OCI-LY1 (cell line): ENCODE data around the gene XRN2.

Source experiments
- EZH2 ChIP-seq: fragments of 200-600 bp; sonication (generic), shearing (Covaris generic); IDR thresholded peaks from 2 replicates; pipeline ENCODE4 v1.8.0; 2017; ENCODE audit warnings: borderline replicate concordance, mixed run types, mild to moderate bottlenecking, antibody characterized with exemption, low read length, moderate library complexity, mixed read lengths
- TF ChIP-seq, protein P1 (sequence below): fragments of 200-600 bp; sonication (generic), shearing (Covaris generic); IDR thresholded peaks from 2 replicates; pipeline ENCODE4 v1.5.1; 2017; ENCODE audit warnings: mild to moderate bottlenecking, antibody characterized with exemption, low read length, moderate library complexity, mixed read lengths

DNA sequence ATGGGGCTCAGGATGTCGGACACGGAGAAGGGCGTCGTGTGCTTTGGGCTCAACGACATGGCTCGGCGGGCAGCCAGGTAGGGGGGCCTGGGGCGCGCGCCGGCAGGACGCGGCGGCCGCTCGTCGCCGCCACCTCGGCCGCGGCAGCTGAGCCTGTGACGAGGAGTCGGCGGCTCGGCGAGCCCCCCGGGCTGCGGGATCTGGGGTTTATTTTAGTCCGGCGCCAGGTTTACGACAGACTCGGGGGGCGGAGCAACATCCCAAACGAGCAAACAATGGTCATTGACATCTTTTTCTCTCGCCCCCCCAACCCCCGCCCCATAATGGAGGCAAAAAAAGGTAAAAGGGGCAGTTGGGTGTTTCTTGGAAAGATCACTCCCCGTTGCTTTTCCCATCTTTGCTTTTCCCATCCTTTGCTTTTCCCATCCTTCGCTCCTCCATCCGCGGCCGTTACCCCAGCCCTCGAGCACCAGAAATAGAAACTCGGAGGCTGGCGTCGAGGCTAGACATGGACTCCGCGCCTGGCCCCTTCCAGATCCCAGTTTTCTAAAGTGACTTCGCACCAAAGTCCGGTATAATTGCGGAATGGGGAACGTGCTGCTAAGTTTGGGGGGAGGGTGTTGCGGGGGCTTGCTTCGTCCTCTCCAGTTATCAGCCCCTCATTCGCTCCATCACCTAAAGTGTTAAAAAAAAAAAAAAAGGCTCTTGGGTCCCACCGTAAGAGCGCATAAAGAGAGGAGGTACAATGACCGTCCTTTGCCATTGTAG is 94.4 kb downstream of the XRN2 start, which contains the start of gene NKX2-4:
- TF ChIP-seq, protein P1, sequence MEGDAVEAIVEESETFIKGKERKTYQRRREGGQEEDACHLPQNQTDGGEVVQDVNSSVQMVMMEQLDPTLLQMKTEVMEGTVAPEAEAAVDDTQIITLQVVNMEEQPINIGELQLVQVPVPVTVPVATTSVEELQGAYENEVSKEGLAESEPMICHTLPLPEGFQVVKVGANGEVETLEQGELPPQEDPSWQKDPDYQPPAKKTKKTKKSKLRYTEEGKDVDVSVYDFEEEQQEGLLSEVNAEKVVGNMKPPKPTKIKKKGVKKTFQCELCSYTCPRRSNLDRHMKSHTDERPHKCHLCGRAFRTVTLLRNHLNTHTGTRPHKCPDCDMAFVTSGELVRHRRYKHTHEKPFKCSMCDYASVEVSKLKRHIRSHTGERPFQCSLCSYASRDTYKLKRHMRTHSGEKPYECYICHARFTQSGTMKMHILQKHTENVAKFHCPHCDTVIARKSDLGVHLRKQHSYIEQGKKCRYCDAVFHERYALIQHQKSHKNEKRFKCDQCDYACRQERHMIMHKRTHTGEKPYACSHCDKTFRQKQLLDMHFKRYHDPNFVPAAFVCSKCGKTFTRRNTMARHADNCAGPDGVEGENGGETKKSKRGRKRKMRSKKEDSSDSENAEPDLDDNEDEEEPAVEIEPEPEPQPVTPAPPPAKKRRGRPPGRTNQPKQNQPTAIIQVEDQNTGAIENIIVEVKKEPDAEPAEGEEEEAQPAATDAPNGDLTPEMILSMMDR: no peak
- no peak for TF ChIP-seq EZH2
